GM18873 (cell line): Measurements from ENCODE around the gene TSC22D2.
"Not testable (repeated sequence)": the region's sequence is repeated elsewhere in the genome, so short reads cannot be mapped to it uniquely, and the experiment has no call there.

Source experiments
- ATAC-seq: cut with Tn5 transposase; IDR thresholded peaks from one replicate; pipeline ENCODE4 v1.9.1; 2021; ENCODE audit warnings: mild to moderate bottlenecking, moderate library complexity, moderate number of reproducible peaks; ENCODE audit not compliant: unreplicated experiment, low FRiP score

The TSC22D2 gene

GRCh38 chr3:150472421-150472820 lies 64.3 kb downstream of the TSC22D2 start:
- ATAC-seq = no peak

- ATAC-seq = not testable (repeated sequence)
These were observed 65.1 kb downstream of the TSC22D2 start for GRCh38 chr3:150473161-150473560.

- no peak for ATAC-seq
These were observed 71.3 kb downstream of the TSC22D2 start for GRCh38 chr3:150479370-150479769.

GRCh38 chr3:150480877-150481276 lies 72.8 kb downstream of the TSC22D2 start:
- ATAC-seq = no peak

- no peak for ATAC-seq
These were observed 75.1 kb downstream of the TSC22D2 start for GRCh38 chr3:150483226-150483625.

- ATAC-seq = no peak
These were observed 76.3 kb downstream of the TSC22D2 start for GRCh38 chr3:150484410-150484809.

GRCh38 chr3:150488867-150489266 lies 80.8 kb downstream of the TSC22D2 start:
- no peak for ATAC-seq

GRCh38 chr3:150490277-150490986 lies 82.3 kb downstream of the TSC22D2 start:
- ATAC-seq = no peak

GRCh38 chr3:150494411-150494977 lies 86.4 kb downstream of the TSC22D2 start:
- no peak for ATAC-seq

GRCh38 chr3:150495149-150495548 lies 87.1 kb downstream of the TSC22D2 start:
- ATAC-seq = no peak

GRCh38 chr3:150495563-150496168 lies 87.6 kb downstream of the TSC22D2 start:
- ATAC-seq = no peak

- no peak for ATAC-seq
These were observed 89.9 kb downstream of the TSC22D2 start for GRCh38 chr3:150497956-150498355.

GRCh38 chr3:150500960-150501359 lies 92.9 kb downstream of the TSC22D2 start:
- ATAC-seq = not testable (repeated sequence)

GRCh38 chr3:150503402-150504099 lies 95.5 kb downstream of the TSC22D2 start:
- no peak for ATAC-seq

- ATAC-seq = no peak
These were observed 96.4 kb downstream of the TSC22D2 start for GRCh38 chr3:150504483-150504882.

GRCh38 chr3:150508401-150508800 lies 100.3 kb downstream of the TSC22D2 start:
- ATAC-seq = no peak

GRCh38 chr3:150509780-150510179 lies 101.7 kb downstream of the TSC22D2 start:
- no peak for ATAC-seq

GRCh38 chr3:150511122-150511821 lies 103.2 kb downstream of the TSC22D2 start:
- no peak for ATAC-seq

GRCh38 chr3:150515210-150515609 lies 107.1 kb downstream of the TSC22D2 start:
- no peak for ATAC-seq
